Panc1 (cell line): ENCODE results near the gene PLS3. TPM values are rescaled to one million over a fixed set of nuclear protein-coding genes. Genes with fewer than 3 reads are reported as not detected.

ENCODE experiments used
- ATAC-seq: fragments of 200-7000 bp; cut with Tn5 transposase; 2 replicates; pipeline ENCODE4 v1.9.1; 2020; ENCODE audit warnings: mild to moderate bottlenecking, moderate library complexity
- BruUV-seq: library from RNA; stranded (reverse); fragments of 400-500 nt; replicated peaks from 2 replicates; lab custom pipeline; 2021; lab: Mats Ljungman, UMichigan
- CTCF ChIA-PET: fragments of 300-600 bp; sonication (Branson Sonifier 250); formaldehyde crosslinking; loops from one replicate; lab custom pipeline; 2022; ENCODE audit warnings: antibody characterized with exemption; lab: Charles Lee
- POLR2A ChIA-PET: fragments of 300-600 bp; sonication (Branson Sonifier 250); formaldehyde crosslinking; loops from one replicate; lab custom pipeline; 2022; ENCODE audit warnings: antibody characterized with exemption; lab: Charles Lee
- DNase-seq: peaks from one replicate; pipeline ENCODE4 v3.0.0-alpha.2; 2010; ENCODE audit warnings: low read depth, low spot score
- H3K27ac ChIP-seq: 2 replicates; pipeline ENCODE4 v1.5.1; 2011; ENCODE audit warnings: mild to moderate bottlenecking, low read length, inconsistent platforms
- H3K27me3 ChIP-seq: fragments of 200-500 bp; sonication (Bioruptor generic); 2 replicates; pipeline ENCODE4 v1.6.0; 2014; ENCODE audit warnings: low read length, inconsistent platforms; ENCODE audit not compliant: control insufficient read depth, insufficient read depth
- H3K36me3 ChIP-seq: fragments of 200-500 bp; sonication (Bioruptor generic); 2 replicates; pipeline ENCODE4 v1.5.1; 2014; ENCODE audit warnings: inconsistent platforms, mild to moderate bottlenecking, low read length, moderate library complexity; ENCODE audit not compliant: control insufficient read depth, insufficient read depth
- H3K4me1 ChIP-seq: 2 replicates; pipeline ENCODE4 v1.5.1; 2011; ENCODE audit warnings: inconsistent platforms, mild to moderate bottlenecking, low read length, moderate library complexity; ENCODE audit not compliant: control insufficient read depth, insufficient read depth
- H3K4me3 ChIP-seq, 2 experiments: 2 replicates each; pipeline ENCODE4 v1.5.1; 2011 to 2012; ENCODE audit warnings: low read depth in 2 of 2, low read length in 2 of 2, mild to moderate bottlenecking in 2 of 2, inconsistent platforms in 1 of 2, moderate library complexity in 1 of 2
- H3K9me3 ChIP-seq: fragments of 200-500 bp; sonication (Bioruptor generic); 2 replicates; pipeline ENCODE4 v1.5.1; 2014; ENCODE audit warnings: low read depth, mild to moderate bottlenecking, inconsistent platforms, low read length, moderate library complexity; ENCODE audit not compliant: control insufficient read depth, insufficient read depth
- POLR2AphosphoS5 ChIP-seq: IDR thresholded peaks from 2 replicates; pipeline ENCODE4 v1.6.1; 2012; ENCODE audit warnings: mild to moderate bottlenecking, low read depth, low read length, moderate library complexity
- SIN3A ChIP-seq: IDR thresholded peaks from 2 replicates; pipeline ENCODE4 v1.6.1; 2012; ENCODE audit warnings: low read depth, mild to moderate bottlenecking, low read length, moderate library complexity, borderline replicate concordance; ENCODE audit not compliant: insufficient read depth
- TCF7L2 ChIP-seq: IDR thresholded peaks from 2 replicates; pipeline ENCODE4 v1.6.1; 2011; ENCODE audit warnings: mild to moderate bottlenecking, low read depth, low read length, inconsistent platforms
- in situ Hi-C: cut with HindIII; loops from 2 replicates; pipeline ENCODE4 v1.10.0; 2016; ENCODE audit warnings: low sequenced_read_pairs, low pct_unique_long_range_greater_than_20kb
- intact Hi-C: fragments of 100-400 bp; cut with micrococcal nuclease; formaldehyde crosslinking; loops from one replicate; pipeline ENCODE4 v1.10.0; 2022; ENCODE audit not compliant: unreplicated experiment
- total RNA-seq: library from RNA; stranded (reverse); gene quantifications from one replicate; pipeline ENCODE4 v1.2.1, GENCODE V29; 2021; ENCODE audit not compliant: unreplicated experiment
- TF ChIP-seq, protein P1 (sequence below): fragments of 450-650 bp; IDR thresholded peaks from 2 replicates; pipeline ENCODE4 v1.5.1; 2017; ENCODE audit warnings: mild to moderate bottlenecking
- TF ChIP-seq, protein P2 (sequence below), 2 experiments: IDR thresholded peaks; 2 replicates each; pipeline ENCODE4 v1.6.1; 2011 to 2012; ENCODE audit warnings: low read depth in 2 of 2, control low read depth in 1 of 2, low read length in 1 of 2, mild to moderate bottlenecking in 1 of 2, moderate library complexity in 1 of 2; ENCODE audit not compliant: insufficient read depth in 1 of 2

The PLS3 gene
- total RNA-seq, 1 experiment from 2014 or later, result 164 TPM

DNA sequence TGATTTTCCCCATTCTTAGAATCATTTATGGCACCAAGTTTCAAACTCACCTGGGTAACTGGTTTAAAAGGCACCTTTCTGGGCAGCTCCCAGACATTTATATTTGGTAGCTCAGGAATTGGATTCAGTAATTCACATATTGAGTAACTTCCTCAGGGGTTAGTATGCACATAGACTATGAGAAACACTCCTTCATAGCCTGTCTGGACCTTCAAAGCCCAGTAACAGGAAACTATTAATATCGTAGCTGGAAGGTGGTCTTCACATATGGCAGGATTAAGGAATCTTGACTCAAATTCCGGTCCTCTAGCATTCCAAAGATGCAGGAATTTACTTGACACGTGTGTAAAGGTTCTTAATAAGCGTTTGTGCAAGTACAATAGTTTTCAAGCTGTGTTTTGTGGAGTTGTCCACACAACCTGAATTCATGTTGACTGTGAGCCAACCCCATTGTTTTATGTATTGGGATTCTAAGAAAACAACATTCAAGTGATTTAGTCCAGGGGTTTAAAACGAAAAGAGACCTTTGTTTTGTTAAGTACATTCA, 78.4 kb downstream of the PLS3 start:
- intact Hi-C loops, result no loop called here
- H3K36me3 ChIP-seq, result peaks cover 11% of the 10 kb centered on the region
- CTCF ChIA-PET, result no interaction called here
- POLR2A ChIA-PET, result no interaction called here
- no peaks in the 10 kb centered on the region for H3K27me3 ChIP-seq
- no TSS peak for BruUV-seq
- in situ Hi-C loops, result no loop called here
- DNase-seq, result no peak
- H3K9me3 ChIP-seq, result no peaks in the 10 kb centered on the region
- TF ChIP-seq SIN3A, result no peak
- no peak for TF ChIP-seq POLR2AphosphoS5
- TF ChIP-seq, protein P1, sequence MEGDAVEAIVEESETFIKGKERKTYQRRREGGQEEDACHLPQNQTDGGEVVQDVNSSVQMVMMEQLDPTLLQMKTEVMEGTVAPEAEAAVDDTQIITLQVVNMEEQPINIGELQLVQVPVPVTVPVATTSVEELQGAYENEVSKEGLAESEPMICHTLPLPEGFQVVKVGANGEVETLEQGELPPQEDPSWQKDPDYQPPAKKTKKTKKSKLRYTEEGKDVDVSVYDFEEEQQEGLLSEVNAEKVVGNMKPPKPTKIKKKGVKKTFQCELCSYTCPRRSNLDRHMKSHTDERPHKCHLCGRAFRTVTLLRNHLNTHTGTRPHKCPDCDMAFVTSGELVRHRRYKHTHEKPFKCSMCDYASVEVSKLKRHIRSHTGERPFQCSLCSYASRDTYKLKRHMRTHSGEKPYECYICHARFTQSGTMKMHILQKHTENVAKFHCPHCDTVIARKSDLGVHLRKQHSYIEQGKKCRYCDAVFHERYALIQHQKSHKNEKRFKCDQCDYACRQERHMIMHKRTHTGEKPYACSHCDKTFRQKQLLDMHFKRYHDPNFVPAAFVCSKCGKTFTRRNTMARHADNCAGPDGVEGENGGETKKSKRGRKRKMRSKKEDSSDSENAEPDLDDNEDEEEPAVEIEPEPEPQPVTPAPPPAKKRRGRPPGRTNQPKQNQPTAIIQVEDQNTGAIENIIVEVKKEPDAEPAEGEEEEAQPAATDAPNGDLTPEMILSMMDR, result no peak
- no peak for TF ChIP-seq TCF7L2
- TF ChIP-seq, protein P2, sequence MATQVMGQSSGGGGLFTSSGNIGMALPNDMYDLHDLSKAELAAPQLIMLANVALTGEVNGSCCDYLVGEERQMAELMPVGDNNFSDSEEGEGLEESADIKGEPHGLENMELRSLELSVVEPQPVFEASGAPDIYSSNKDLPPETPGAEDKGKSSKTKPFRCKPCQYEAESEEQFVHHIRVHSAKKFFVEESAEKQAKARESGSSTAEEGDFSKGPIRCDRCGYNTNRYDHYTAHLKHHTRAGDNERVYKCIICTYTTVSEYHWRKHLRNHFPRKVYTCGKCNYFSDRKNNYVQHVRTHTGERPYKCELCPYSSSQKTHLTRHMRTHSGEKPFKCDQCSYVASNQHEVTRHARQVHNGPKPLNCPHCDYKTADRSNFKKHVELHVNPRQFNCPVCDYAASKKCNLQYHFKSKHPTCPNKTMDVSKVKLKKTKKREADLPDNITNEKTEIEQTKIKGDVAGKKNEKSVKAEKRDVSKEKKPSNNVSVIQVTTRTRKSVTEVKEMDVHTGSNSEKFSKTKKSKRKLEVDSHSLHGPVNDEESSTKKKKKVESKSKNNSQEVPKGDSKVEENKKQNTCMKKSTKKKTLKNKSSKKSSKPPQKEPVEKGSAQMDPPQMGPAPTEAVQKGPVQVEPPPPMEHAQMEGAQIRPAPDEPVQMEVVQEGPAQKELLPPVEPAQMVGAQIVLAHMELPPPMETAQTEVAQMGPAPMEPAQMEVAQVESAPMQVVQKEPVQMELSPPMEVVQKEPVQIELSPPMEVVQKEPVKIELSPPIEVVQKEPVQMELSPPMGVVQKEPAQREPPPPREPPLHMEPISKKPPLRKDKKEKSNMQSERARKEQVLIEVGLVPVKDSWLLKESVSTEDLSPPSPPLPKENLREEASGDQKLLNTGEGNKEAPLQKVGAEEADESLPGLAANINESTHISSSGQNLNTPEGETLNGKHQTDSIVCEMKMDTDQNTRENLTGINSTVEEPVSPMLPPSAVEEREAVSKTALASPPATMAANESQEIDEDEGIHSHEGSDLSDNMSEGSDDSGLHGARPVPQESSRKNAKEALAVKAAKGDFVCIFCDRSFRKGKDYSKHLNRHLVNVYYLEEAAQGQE (IDR thresholded peaks at IDR 0.05; ENCODE audit: insufficient read depth in 1 of 2, low read depth in 2 of 2, low read length in 1 of 2), result no peak
- H3K27ac ChIP-seq, result no peak overlapping the region
- ATAC-seq, result no peak
- no peak overlapping the region for H3K4me3 ChIP-seq
- no peaks in the 10 kb centered on the region for H3K4me1 ChIP-seq

DNA sequence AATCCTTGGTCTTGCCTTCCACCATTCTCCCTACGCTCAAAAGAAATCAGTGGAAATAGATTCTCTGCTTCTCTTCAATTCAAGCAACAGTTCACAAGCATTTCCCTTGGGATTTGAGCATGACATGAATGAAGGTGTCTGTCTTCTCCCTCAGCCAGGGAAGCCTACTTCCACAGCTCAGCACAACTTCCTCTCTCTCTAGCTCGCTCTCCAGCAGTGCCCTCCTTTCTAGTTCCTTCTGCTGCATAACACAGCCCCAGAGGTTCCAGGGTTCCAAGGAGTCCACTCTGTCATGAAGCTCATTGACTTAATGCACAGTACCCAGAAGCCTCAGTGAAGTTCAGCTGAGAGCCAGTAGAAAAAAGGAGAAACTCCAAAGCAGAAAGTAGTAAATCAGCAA, 81.3 kb downstream of the PLS3 start:
- Histone ChIP-seq H3K4me1 (no peaks in the 10 kb centered on the region), H3K27ac (no peak overlapping the region), H3K4me3 (no peak overlapping the region), H3K36me3 (peaks cover 20% of the 10 kb centered on the region), H3K27me3 (no peaks in the 10 kb centered on the region), H3K9me3 (no peaks in the 10 kb centered on the region)
- no peak; the same call in 1 of the 2 replicates for ATAC-seq
- no TSS peak for BruUV-seq
- in situ Hi-C loops (no loop called here), intact Hi-C loops (no loop called here)
- ChIA-PET POLR2A (no interaction called here), CTCF (interaction anchor here (1.2 kb wide), 1 partner anchor 311 kb away, joined by 3 read pairs; no protein-coding TSS in a partner anchor)
- TF ChIP-seq, protein P1, result no peak
- no peak for TF ChIP-seq TCF7L2
- no peak for TF ChIP-seq POLR2AphosphoS5
- no peak for TF ChIP-seq SIN3A
- TF ChIP-seq, protein P2 (IDR thresholded peaks at IDR 0.05; ENCODE audit: insufficient read depth in 1 of 2, low read depth in 2 of 2, low read length in 1 of 2), result no peak
- DNase-seq, result no peak
